ENCODE results near the gene C6orf89.

C6orf89 gene

GRCh38 chr6:36904114-36904513, 18.4 kb downstream of the C6orf89 start:
- Histone ChIP-seq H3K36me3 (ENCODE audit: control insufficient read depth in 5 of 5, insufficient read depth in 5 of 5, low read length in 5 of 5) (peaks cover 24 to 58% (median 48%) of the 10 kb centered on the region in 5 donors), H3K9ac (ENCODE audit: low read length in 5 of 5) (no peak overlapping the region), H3K27ac (ENCODE audit: low read depth, low read length) (no peak overlapping the region), H3K9me3 (ENCODE audit: control insufficient read depth in 5 of 5, low read length in 5 of 5) (no peaks in the 10 kb centered on the region), H3K27me3 (ENCODE audit: control insufficient read depth in 5 of 5, insufficient read depth in 4 of 5, low read length in 5 of 5) (no peaks in the 10 kb centered on the region), H3K4me3 (ENCODE audit: low read depth in 1 of 5, low read length in 5 of 5) (no peak overlapping the region), H3K4me1 (ENCODE audit: control insufficient read depth in 5 of 5, insufficient read depth in 5 of 5, low read length in 5 of 5) (peaks cover 0 to 6% (median 2%) of the 10 kb centered on the region in 5 donors)

- Histone ChIP-seq H3K4me3 (ENCODE audit: low read depth in 1 of 5, low read length in 5 of 5) (no peak overlapping the region), H3K9ac (ENCODE audit: low read length in 5 of 5) (no peak overlapping the region), H3K9me3 (ENCODE audit: control insufficient read depth in 5 of 5, low read length in 5 of 5) (no peaks in the 10 kb centered on the region), H3K36me3 (ENCODE audit: control insufficient read depth in 5 of 5, insufficient read depth in 5 of 5, low read length in 5 of 5) (peaks cover 19 to 53% (median 43%) of the 10 kb centered on the region in 5 donors), H3K27ac (ENCODE audit: low read depth, low read length) (no peak overlapping the region), H3K27me3 (ENCODE audit: control insufficient read depth in 5 of 5, insufficient read depth in 4 of 5, low read length in 5 of 5) (no peaks in the 10 kb centered on the region), H3K4me1 (ENCODE audit: control insufficient read depth in 5 of 5, insufficient read depth in 5 of 5, low read length in 5 of 5) (peaks cover 0 to 6% (median 2%) of the 10 kb centered on the region in 5 donors)
Observed at GRCh38 chr6:36904851-36905393, 19.2 kb downstream of the C6orf89 start.

GRCh38 chr6:36906539-36907325, 21.0 kb downstream of the C6orf89 start:
- Histone ChIP-seq H3K27ac (ENCODE audit: low read depth, low read length) (no peak overlapping the region), H3K9me3 (ENCODE audit: control insufficient read depth in 5 of 5, low read length in 5 of 5) (no peaks in the 10 kb centered on the region), H3K4me3 (ENCODE audit: low read depth in 1 of 5, low read length in 5 of 5) (no peak overlapping the region), H3K27me3 (ENCODE audit: control insufficient read depth in 5 of 5, insufficient read depth in 4 of 5, low read length in 5 of 5) (no peaks in the 10 kb centered on the region), H3K4me1 (ENCODE audit: control insufficient read depth in 5 of 5, insufficient read depth in 5 of 5, low read length in 5 of 5) (peaks cover 0 to 7% (median 2%) of the 10 kb centered on the region in 5 donors), H3K36me3 (ENCODE audit: control insufficient read depth in 5 of 5, insufficient read depth in 5 of 5, low read length in 5 of 5) (peaks cover 19 to 49% (median 39%) of the 10 kb centered on the region in 5 donors), H3K9ac (ENCODE audit: low read length in 5 of 5) (no peak overlapping the region)

GRCh38 chr6:36907781-36908180, 22.0 kb downstream of the C6orf89 start:
- Histone ChIP-seq H3K9me3 (ENCODE audit: control insufficient read depth in 5 of 5, low read length in 5 of 5) (no peaks in the 10 kb centered on the region), H3K4me1 (ENCODE audit: control insufficient read depth in 5 of 5, insufficient read depth in 5 of 5, low read length in 5 of 5) (peaks cover 0 to 15% (median 6%) of the 10 kb centered on the region in 5 donors), H3K27ac (ENCODE audit: low read depth, low read length) (no peak overlapping the region), H3K27me3 (ENCODE audit: control insufficient read depth in 5 of 5, insufficient read depth in 4 of 5, low read length in 5 of 5) (no peaks in the 10 kb centered on the region), H3K9ac (ENCODE audit: low read length in 5 of 5) (peak overlapping the region in 1 of 5 donors; percentile 25), H3K4me3 (ENCODE audit: low read depth in 1 of 5, low read length in 5 of 5) (no peak overlapping the region), H3K36me3 (ENCODE audit: control insufficient read depth in 5 of 5, insufficient read depth in 5 of 5, low read length in 5 of 5) (peaks cover 17 to 49% (median 38%) of the 10 kb centered on the region in 5 donors)

- H3K27ac ChIP-seq (ENCODE audit: low read depth, low read length): no peak overlapping the region
Observed at GRCh38 chr6:36908747-36909146, 23.0 kb downstream of the C6orf89 start.

GRCh38 chr6:36912030-36912454, 26.3 kb downstream of the C6orf89 start:
- H3K27ac ChIP-seq (ENCODE audit: low read depth, low read length): no peak overlapping the region
- no peak overlapping the region for H3K4me3 ChIP-seq (ENCODE audit: low read depth in 1 of 5, low read length in 5 of 5)
- peaks cover 0 to 16% (median 9%) of the 10 kb centered on the region in 5 donors for H3K4me1 ChIP-seq (ENCODE audit: control insufficient read depth in 5 of 5, insufficient read depth in 5 of 5, low read length in 5 of 5)
- peaks cover 6 to 52% (median 42%) of the 10 kb centered on the region in 5 donors for H3K36me3 ChIP-seq (ENCODE audit: control insufficient read depth in 5 of 5, insufficient read depth in 5 of 5, low read length in 5 of 5)
- no peaks in the 10 kb centered on the region for H3K9me3 ChIP-seq (ENCODE audit: control insufficient read depth in 5 of 5, low read length in 5 of 5)
- no peaks in the 10 kb centered on the region for H3K27me3 ChIP-seq (ENCODE audit: control insufficient read depth in 5 of 5, insufficient read depth in 4 of 5, low read length in 5 of 5)
- no peak overlapping the region for H3K9ac ChIP-seq (ENCODE audit: low read length in 5 of 5)

More at GRCh38 chr6:36908747-36909146, 23.0 kb downstream of the C6orf89 start:
- H3K4me1 ChIP-seq (ENCODE audit: control insufficient read depth in 5 of 5, insufficient read depth in 5 of 5, low read length in 5 of 5): peaks cover 0 to 15% (median 6%) of the 10 kb centered on the region in 5 donors
- peaks cover 16 to 47% (median 39%) of the 10 kb centered on the region in 5 donors for H3K36me3 ChIP-seq (ENCODE audit: control insufficient read depth in 5 of 5, insufficient read depth in 5 of 5, low read length in 5 of 5)
- no peaks in the 10 kb centered on the region for H3K9me3 ChIP-seq (ENCODE audit: control insufficient read depth in 5 of 5, low read length in 5 of 5)
- H3K27me3 ChIP-seq (ENCODE audit: control insufficient read depth in 5 of 5, insufficient read depth in 4 of 5, low read length in 5 of 5): no peaks in the 10 kb centered on the region
- H3K4me3 ChIP-seq (ENCODE audit: low read depth in 1 of 5, low read length in 5 of 5): no peak overlapping the region
- H3K9ac ChIP-seq (ENCODE audit: low read length in 5 of 5): no peak overlapping the region

GRCh38 chr6:36912586-36912985, 26.8 kb downstream of the C6orf89 start:
- Histone ChIP-seq H3K27me3 (ENCODE audit: control insufficient read depth in 5 of 5, insufficient read depth in 4 of 5, low read length in 5 of 5) (no peaks in the 10 kb centered on the region), H3K9me3 (ENCODE audit: control insufficient read depth in 5 of 5, low read length in 5 of 5) (no peaks in the 10 kb centered on the region), H3K27ac (ENCODE audit: low read depth, low read length) (no peak overlapping the region), H3K36me3 (ENCODE audit: control insufficient read depth in 5 of 5, insufficient read depth in 5 of 5, low read length in 5 of 5) (peaks cover 6 to 58% (median 47%) of the 10 kb centered on the region in 5 donors), H3K4me3 (ENCODE audit: low read depth in 1 of 5, low read length in 5 of 5) (no peak overlapping the region), H3K9ac (ENCODE audit: low read length in 5 of 5) (no peak overlapping the region), H3K4me1 (ENCODE audit: control insufficient read depth in 5 of 5, insufficient read depth in 5 of 5, low read length in 5 of 5) (peaks cover 0 to 18% (median 11%) of the 10 kb centered on the region in 5 donors)

GRCh38 chr6:36913082-36913481, 27.3 kb downstream of the C6orf89 start:
- Histone ChIP-seq H3K9me3 (ENCODE audit: control insufficient read depth in 5 of 5, low read length in 5 of 5) (no peaks in the 10 kb centered on the region), H3K9ac (ENCODE audit: low read length in 5 of 5) (no peak overlapping the region), H3K4me1 (ENCODE audit: control insufficient read depth in 5 of 5, insufficient read depth in 5 of 5, low read length in 5 of 5) (peaks cover 0 to 16% (median 9%) of the 10 kb centered on the region in 5 donors), H3K27me3 (ENCODE audit: control insufficient read depth in 5 of 5, insufficient read depth in 4 of 5, low read length in 5 of 5) (no peaks in the 10 kb centered on the region), H3K36me3 (ENCODE audit: control insufficient read depth in 5 of 5, insufficient read depth in 5 of 5, low read length in 5 of 5) (peaks cover 6 to 63% (median 52%) of the 10 kb centered on the region in 5 donors), H3K4me3 (ENCODE audit: low read depth in 1 of 5, low read length in 5 of 5) (no peak overlapping the region), H3K27ac (ENCODE audit: low read depth, low read length) (no peak overlapping the region)

- Histone ChIP-seq H3K27me3 (ENCODE audit: control insufficient read depth in 5 of 5, insufficient read depth in 4 of 5, low read length in 5 of 5) (no peaks in the 10 kb centered on the region), H3K36me3 (ENCODE audit: control insufficient read depth in 5 of 5, insufficient read depth in 5 of 5, low read length in 5 of 5) (peaks cover 10 to 70% (median 57%) of the 10 kb centered on the region in 5 donors), H3K27ac (ENCODE audit: low read depth, low read length) (no peak overlapping the region), H3K9ac (ENCODE audit: low read length in 5 of 5) (no peak overlapping the region), H3K4me1 (ENCODE audit: control insufficient read depth in 5 of 5, insufficient read depth in 5 of 5, low read length in 5 of 5) (peaks cover 0 to 22% (median 14%) of the 10 kb centered on the region in 5 donors), H3K9me3 (ENCODE audit: control insufficient read depth in 5 of 5, low read length in 5 of 5) (no peaks in the 10 kb centered on the region), H3K4me3 (ENCODE audit: low read depth in 1 of 5, low read length in 5 of 5) (no peak overlapping the region)
Observed at GRCh38 chr6:36914227-36914794, 28.6 kb downstream of the C6orf89 start.

GRCh38 chr6:36915599-36915998, 29.8 kb downstream of the C6orf89 start:
- Histone ChIP-seq H3K27ac (ENCODE audit: low read depth, low read length) (no peak overlapping the region), H3K27me3 (ENCODE audit: control insufficient read depth in 5 of 5, insufficient read depth in 4 of 5, low read length in 5 of 5) (no peaks in the 10 kb centered on the region), H3K4me3 (ENCODE audit: low read depth in 1 of 5, low read length in 5 of 5) (no peak overlapping the region), H3K4me1 (ENCODE audit: control insufficient read depth in 5 of 5, insufficient read depth in 5 of 5, low read length in 5 of 5) (peaks cover 2 to 30% (median 16%) of the 10 kb centered on the region in 5 donors), H3K36me3 (ENCODE audit: control insufficient read depth in 5 of 5, insufficient read depth in 5 of 5, low read length in 5 of 5) (peaks cover 10 to 81% (median 66%) of the 10 kb centered on the region in 5 donors), H3K9me3 (ENCODE audit: control insufficient read depth in 5 of 5, low read length in 5 of 5) (no peaks in the 10 kb centered on the region), H3K9ac (ENCODE audit: low read length in 5 of 5) (no peak overlapping the region)

Data from subcutaneous abdominal adipose tissue (tissue), 5 donors.